Spinal cord (tissue), 10 donors: ENCODE results near the gene PPP1R37. TPM values are rescaled to one million over a fixed set of nuclear protein-coding genes. Genes with fewer than 3 reads are reported as not detected.

Experiments used
- DNase-seq, 6 donors: peaks; one replicate each; pipeline versions ENCODE4 v3.0.0 to v3.0.0-alpha.2; 2013 to 2015; ENCODE audit warnings: low spot score in 6 of 6, low read depth in 4 of 6
- H3K27ac ChIP-seq: one replicate; pipeline ENCODE4 v1.5.1; 2013; ENCODE audit warnings: low read depth, low read length, control low read depth
- H3K27me3 ChIP-seq: one replicate; pipeline ENCODE4 v1.6.1; 2013; ENCODE audit warnings: low read length; ENCODE audit not compliant: control insufficient read depth, insufficient read depth
- H3K36me3 ChIP-seq: one replicate; pipeline ENCODE4 v1.6.1; 2013; ENCODE audit warnings: low read length; ENCODE audit not compliant: control insufficient read depth, insufficient read depth
- H3K4me1 ChIP-seq: one replicate; pipeline ENCODE4 v1.6.1; 2013; ENCODE audit warnings: low read length; ENCODE audit not compliant: control insufficient read depth, insufficient read depth
- H3K4me3 ChIP-seq: one replicate; pipeline ENCODE4 v1.5.1; 2013; ENCODE audit warnings: low read depth, low read length, control low read depth
- H3K9me3 ChIP-seq: one replicate; pipeline ENCODE4 v1.6.1; 2013; ENCODE audit warnings: low read length; ENCODE audit not compliant: control insufficient read depth, insufficient read depth
- WGBS: methylation state at CpG from one replicate; pipeline ENCODE4 v1.1.5; 2013; ENCODE audit warnings: missing lambda C conversion rate; ENCODE audit not compliant: insufficient coverage; 5-methylcytosine and 5-hydroxymethylcytosine counted together
- polyA plus RNA-seq, 2 donors: library from polyadenylated mRNA; unstranded; fragments of 120-200 nt; gene quantifications; one replicate each; pipeline ENCODE4 v1.2.1, GENCODE V29; 2013; ENCODE audit not compliant: insufficient read length in 2 of 2
- total RNA-seq, 2 donors: library from RNA; depleted of rRNA in 1 of 2; stranded (reverse); fragments of 120-200 nt in 1 of 2; fragments of >200 nt in 1 of 2; gene quantifications; one replicate each; pipeline versions ENCODE4 v1.2.3 to v1.2.4, GENCODE V29; 2013 to 2014
- donor health status: healthy.

The PPP1R37 gene
- total and polyA plus RNA-seq, 4 donors, result 14.4 to 39.6 (median 31.5) TPM

DNA sequence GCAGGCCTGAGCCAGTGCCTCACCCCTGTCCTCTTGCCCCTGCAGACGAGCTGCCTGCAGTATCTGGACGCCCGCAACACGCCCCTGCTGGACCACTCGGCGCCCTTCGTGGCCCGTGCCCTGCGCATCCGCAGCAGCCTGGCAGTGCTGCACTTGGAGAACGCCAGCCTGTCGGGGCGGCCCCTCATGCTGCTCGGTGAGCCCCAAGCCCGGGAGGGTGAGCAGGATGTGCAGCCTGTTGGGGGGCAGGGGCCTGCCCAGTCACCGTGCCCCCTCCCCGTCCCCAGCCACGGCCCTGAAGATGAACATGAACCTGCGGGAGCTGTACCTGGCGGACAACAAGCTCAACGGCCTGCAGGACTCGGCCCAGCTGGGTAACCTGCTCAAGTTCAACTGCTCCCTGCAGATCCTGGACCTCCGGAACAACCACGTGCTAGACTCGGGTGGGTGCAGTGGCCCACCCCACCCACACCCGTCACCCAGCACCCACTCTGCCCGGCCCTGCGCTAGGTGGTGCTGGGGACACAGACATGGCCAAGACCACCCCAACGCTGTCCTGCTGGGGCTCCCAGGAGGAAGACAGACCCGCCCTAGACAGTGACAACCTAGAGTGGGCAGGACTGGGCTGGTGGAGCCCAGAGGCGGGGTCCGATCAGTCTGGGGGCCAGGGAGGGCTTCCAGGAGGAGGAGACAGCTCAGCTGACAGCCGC is 49.2 kb downstream of the PPP1R37 start:
- Histone ChIP-seq H3K9me3 (no peaks in the 10 kb centered on the region), H3K27me3 (no peaks in the 10 kb centered on the region), H3K4me3 (no peak overlapping the region), H3K27ac (no peak overlapping the region), H3K4me1 (peaks cover 21% of the 10 kb centered on the region), H3K36me3 (peaks cover 85% of the 10 kb centered on the region)
- no peak for DNase-seq
- 94% methylated on average over 33 of the region's 33 CpGs for WGBS

DNA sequence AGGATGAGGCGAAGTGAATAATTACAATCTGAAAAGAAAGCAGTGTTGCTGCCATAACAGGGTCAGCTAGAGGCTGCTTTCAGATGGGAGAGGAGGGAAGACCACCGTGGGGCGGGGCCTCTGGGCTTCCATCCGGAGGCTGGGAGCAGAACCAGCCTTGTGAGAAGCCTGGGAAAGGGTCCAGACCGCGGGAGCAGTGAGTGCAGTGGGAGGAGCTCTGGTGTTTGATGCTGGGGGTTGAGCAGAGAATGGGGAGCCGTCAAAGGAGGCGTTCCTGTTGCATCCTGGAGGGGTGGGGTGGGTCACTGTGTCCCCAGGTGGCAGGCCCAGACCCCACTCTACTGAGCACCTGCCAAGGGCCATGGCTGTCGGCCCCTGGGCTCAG is 49.7 kb downstream of the PPP1R37 start:
- H3K27me3 ChIP-seq, result no peaks in the 10 kb centered on the region
- WGBS, result 79% methylated on average over 9 of the region's 9 CpGs
- H3K4me1 ChIP-seq, result peaks cover 16% of the 10 kb centered on the region
- no peak overlapping the region for H3K27ac ChIP-seq
- DNase-seq, result no peak
- peaks cover 90% of the 10 kb centered on the region for H3K36me3 ChIP-seq
- H3K4me3 ChIP-seq, result no peak overlapping the region
- no peaks in the 10 kb centered on the region for H3K9me3 ChIP-seq

DNA sequence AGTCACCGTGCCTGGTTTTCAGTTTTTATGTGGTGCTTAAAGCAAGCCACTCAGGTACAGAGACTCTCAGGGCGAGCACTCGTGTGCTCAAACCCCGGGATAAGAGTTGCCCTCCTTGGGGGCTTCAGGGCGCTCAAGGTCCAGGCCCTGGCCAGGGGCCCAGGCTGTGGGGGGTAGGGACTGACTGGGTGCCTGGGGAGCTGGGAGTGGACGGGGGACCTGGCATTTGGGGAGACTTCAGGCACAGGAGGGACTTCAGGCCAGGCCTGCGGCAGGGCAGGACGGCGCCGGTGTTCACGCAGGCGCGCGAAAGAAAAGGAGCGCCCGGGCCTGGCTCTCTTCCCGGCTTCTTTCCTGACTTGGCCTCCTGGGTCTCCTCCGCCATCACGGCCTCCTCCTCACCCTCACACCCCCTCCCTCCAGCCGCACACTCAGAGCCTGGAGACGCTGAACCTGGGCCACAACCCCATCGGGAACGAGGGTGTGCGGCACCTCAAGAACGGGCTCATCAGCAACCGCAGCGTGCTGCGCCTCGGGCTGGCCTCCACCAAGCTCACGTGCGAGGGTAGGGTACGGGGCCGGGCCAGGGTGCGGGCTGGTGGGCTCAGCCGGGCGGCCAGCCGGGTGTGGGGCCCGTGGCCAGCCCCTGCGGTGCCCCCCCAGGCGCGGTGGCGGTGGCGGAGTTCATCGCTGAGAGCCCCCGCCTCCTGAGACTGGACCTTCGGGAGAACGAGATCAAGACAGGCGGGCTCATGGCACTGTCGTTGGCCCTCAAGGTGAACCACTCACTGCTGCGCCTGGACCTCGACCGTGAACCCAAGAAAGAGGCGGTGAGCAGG is 51.7 kb downstream of the PPP1R37 start:
- no peak overlapping the region for H3K4me3 ChIP-seq
- H3K4me1 ChIP-seq, result peaks cover 7% of the 10 kb centered on the region
- 97% methylated on average over 53 of the region's 53 CpGs for WGBS
- H3K27ac ChIP-seq, result no peak overlapping the region
- peaks cover 91% of the 10 kb centered on the region for H3K36me3 ChIP-seq
- DNase-seq, result no peak
- no peaks in the 10 kb centered on the region for H3K27me3 ChIP-seq
- no peaks in the 10 kb centered on the region for H3K9me3 ChIP-seq

DNA sequence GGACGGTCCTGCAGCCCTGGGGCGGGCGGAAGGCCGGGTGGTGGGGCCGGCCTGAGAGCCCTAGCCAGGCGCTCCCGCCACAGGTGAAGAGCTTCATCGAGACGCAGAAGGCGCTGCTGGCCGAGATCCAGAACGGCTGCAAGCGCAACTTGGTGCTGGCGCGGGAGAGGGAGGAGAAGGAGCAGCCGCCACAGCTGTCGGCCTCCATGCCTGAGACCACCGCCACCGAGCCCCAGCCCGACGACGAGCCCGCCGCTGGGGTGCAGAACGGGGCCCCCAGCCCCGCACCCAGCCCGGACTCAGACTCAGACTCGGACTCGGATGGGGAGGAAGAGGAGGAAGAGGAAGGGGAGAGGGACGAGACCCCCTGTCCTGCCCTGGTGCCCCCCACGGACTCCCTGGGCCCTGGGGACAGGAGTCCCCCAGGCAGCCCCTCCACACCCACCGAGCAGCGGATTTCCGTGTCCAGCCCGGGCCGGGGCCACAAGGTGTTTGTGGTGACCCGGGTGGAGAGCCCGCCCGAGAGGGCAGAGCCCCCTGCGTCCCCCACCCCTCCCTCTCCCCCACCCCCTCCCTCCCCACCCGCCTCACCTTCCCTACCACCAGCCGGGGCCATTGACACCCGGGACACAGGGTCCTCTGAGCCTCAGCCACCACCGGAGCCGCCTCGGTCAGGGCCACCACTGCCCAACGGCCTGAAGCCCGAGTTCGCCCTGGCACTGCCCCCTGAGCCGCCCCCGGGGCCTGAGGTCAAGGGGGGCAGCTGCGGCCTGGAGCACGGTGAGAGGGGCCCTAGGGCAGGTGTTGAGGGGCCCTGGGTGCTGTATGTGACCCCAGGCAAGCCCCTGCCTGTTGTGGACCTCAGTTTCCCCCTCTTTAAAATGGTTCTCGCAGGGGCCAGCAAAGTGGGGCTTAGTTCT is 52.6 kb downstream of the PPP1R37 start:
- Histone ChIP-seq H3K27me3 (peaks cover 1% of the 10 kb centered on the region), H3K9me3 (no peaks in the 10 kb centered on the region), H3K27ac (no peak overlapping the region), H3K4me3 (no peak overlapping the region), H3K36me3 (peaks cover 85% of the 10 kb centered on the region), H3K4me1 (peaks cover 7% of the 10 kb centered on the region)
- WGBS, result 93% methylated on average over 37 of the region's 54 CpGs
- DNase-seq, result no peak

DNA sequence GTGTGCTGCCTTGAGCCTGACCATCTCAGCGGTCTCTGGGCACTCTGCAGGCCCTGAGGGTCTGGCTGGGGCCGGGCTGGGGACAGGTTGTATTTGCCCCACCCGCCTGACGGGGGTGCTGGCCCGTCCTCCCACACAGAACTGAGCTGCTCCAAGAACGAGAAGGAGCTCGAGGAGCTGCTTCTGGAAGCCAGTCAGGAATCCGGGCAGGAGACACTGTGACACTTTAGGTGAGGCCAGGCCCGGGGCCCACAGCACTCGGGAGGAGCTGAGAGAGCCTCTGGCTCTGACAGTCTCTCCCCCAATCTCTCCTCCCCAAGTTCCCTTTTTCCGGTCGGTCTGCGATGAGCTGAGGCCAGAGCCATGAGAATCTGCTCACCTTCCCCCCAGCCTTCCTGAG is 53.3 kb downstream of the PPP1R37 start:
- Histone ChIP-seq H3K4me3 (no peak overlapping the region), H3K27ac (no peak overlapping the region), H3K36me3 (peaks cover 82% of the 10 kb centered on the region), H3K27me3 (peaks cover 8% of the 10 kb centered on the region), H3K4me1 (peaks cover 8% of the 10 kb centered on the region), H3K9me3 (no peaks in the 10 kb centered on the region)
- WGBS, result 71% methylated on average over 13 of the region's 13 CpGs
- no peak for DNase-seq

DNA sequence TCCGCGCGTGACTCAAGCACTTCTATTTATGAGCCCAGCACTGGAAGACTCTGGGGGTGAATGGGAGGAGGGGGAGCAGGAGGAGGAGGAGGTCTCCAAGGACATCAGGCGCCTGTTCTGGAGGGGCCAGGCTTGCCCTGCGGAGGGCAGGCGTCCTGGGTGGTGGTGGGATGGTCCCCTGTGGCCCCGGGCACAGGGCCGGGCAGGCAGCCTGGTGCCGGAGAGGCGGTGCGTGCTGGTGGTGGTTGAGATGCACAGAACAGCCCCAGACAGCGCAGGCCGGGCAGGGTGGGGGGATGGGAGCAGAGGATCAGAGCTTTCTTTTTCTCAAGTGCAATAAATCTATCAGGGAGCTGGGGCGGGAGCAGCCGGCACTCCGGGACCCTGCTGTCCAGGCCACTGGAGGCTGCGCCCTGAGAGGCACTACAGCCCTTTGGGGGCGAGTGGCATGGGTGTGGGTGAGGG is 53.8 kb downstream of the PPP1R37 start:
- no peak for DNase-seq
- H3K27ac ChIP-seq, result no peak overlapping the region
- H3K4me3 ChIP-seq, result no peak overlapping the region
- WGBS, result 59% methylated on average over 13 of the region's 18 CpGs
- H3K36me3 ChIP-seq, result peaks cover 79% of the 10 kb centered on the region
- H3K4me1 ChIP-seq, result peaks cover 13% of the 10 kb centered on the region
- H3K9me3 ChIP-seq, result no peaks in the 10 kb centered on the region
- peaks cover 14% of the 10 kb centered on the region for H3K27me3 ChIP-seq

DNA sequence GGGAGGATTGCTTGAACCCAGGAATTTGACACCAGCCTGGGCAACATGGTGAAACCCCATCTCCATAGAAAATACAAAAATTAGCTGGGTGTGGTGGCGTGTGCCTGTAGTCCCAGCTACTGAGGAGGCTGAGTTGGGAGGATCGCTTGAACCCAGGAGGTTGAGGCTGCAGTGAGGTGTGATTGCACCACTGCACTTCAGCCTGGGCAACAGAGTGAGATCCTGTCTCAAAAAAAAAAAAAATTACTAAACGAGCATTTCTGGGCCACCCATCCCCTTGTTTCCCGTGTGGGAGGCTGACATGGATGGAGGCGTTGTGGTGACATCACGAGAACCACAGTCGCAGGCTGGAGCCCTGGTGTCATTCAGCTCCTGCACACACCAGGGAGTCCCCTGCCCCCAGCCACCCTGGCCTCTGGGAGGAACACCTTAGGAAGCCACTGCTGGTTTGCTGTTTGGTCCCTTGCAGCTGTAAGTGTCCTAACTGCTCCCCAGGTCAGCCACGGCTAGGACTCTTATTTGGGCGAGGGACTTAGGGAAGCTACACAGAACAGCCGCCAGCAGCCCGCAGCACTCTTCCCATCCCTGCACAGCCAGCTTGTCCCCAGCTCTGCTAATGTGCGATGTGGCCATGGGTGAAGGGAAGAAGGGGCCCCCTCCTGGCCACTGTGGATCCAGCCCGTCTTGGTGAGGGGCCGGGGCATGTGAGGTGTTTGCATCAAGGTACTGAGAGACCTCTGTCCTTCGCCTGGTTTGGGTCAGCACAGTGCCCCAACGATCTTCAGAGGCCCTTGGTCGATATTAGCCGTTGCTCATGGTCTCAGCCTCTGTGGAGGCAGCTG is 55.1 kb downstream of the PPP1R37 start:
- 87% methylated on average over 13 of the region's 18 CpGs for WGBS
- Histone ChIP-seq H3K27me3 (peaks cover 24% of the 10 kb centered on the region), H3K27ac (no peak overlapping the region), H3K36me3 (peaks cover 66% of the 10 kb centered on the region), H3K4me1 (peaks cover 26% of the 10 kb centered on the region), H3K9me3 (no peaks in the 10 kb centered on the region), H3K4me3 (no peak overlapping the region)
- DNase-seq, result no peak

DNA sequence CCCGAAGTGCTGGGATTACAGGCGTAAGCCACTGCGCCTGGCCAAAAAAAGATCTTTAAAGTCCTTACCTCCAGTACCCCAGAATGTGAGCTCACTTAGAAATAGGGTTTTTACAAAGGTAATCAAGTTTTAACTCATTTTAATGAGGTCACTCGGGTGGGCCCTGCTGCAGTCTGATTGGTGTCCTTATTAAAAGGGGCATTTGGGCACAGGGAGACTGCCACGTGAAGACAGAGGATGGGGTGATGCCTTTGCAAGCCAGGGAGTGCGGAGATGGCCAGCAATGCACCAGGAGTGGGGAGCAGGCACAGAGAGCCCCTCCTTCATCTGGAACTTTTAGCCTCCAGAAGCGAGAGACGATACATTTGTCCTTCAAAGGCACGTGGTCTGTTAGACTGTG is 56.1 kb downstream of the PPP1R37 start:
- Histone ChIP-seq H3K4me1 (peaks cover 36% of the 10 kb centered on the region), H3K27ac (no peak overlapping the region), H3K4me3 (no peak overlapping the region), H3K9me3 (no peaks in the 10 kb centered on the region), H3K36me3 (peaks cover 55% of the 10 kb centered on the region), H3K27me3 (peaks cover 28% of the 10 kb centered on the region)
- 88% methylated on average over 6 of the region's 9 CpGs for WGBS
- no peak for DNase-seq

DNA sequence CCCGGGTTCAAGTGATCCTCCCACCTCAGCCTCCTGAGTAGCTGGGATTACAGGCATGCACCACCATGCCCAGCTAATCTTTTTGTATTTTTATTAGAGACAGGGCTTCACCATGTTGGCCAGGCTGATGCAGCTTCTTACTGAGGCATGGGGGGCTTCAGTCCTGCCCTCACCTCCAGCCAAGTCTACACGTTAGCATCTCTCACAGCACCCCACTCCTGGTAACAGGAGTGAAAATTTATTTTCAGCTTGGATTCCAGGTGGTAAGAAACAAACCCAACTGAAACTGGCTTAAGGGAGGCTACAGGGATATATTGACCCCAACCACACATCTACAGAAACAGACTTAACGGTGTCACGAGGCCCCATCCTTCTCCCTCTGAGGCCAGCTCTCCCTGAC is 57.2 kb downstream of the PPP1R37 start:
- 90% methylated on average over 3 of the region's 4 CpGs for WGBS
- H3K9me3 ChIP-seq, result no peaks in the 10 kb centered on the region
- peaks cover 42% of the 10 kb centered on the region for H3K4me1 ChIP-seq
- H3K4me3 ChIP-seq, result no peak overlapping the region
- H3K27ac ChIP-seq, result no peak overlapping the region
- peaks cover 31% of the 10 kb centered on the region for H3K27me3 ChIP-seq
- H3K36me3 ChIP-seq, result peaks cover 45% of the 10 kb centered on the region
- DNase-seq, result no peak
